H1 (cell line): ENCODE measurements around the gene FAR1. TPM values are rescaled to one million over a fixed set of nuclear protein-coding genes. Genes with fewer than 3 reads are reported as not detected.

Experiments
- BACH1 ChIP-seq: IDR thresholded peaks from 2 replicates; pipeline ENCODE4 v1.6.1; 2012; ENCODE audit warnings: low read length, improper control_type of control experiment
- CHD2 ChIP-seq: IDR thresholded peaks from 2 replicates; pipeline ENCODE4 v1.6.1; 2012; ENCODE audit warnings: low read length, improper control_type of control experiment
- CHD7 ChIP-seq: fragments of 300-600 bp; sonication (generic); IDR thresholded peaks from 2 replicates; pipeline ENCODE4 v1.7.1; 2012; ENCODE audit warnings: low read length, moderate library complexity, mild to moderate bottlenecking, inconsistent platforms; ENCODE audit not compliant: insufficient replicate concordance
- PHF8 ChIP-seq: fragments of 200-600 bp; sonication (generic); conservative IDR thresholded peaks from 2 replicates; pipeline ENCODE4 v1.7.1; 2012; ENCODE audit warnings: low read depth, mild to moderate bottlenecking, inconsistent platforms, low read length, moderate library complexity
- SIN3A ChIP-seq, 2 experiments: IDR thresholded peaks in 1 of 2; conservative IDR thresholded peaks in 1 of 2; 2 replicates each; pipeline ENCODE4 v1.6.1; 2011 to 2012; ENCODE audit warnings: low read length in 2 of 2, improper control_type of control experiment in 1 of 2, low read depth in 1 of 2, mild to moderate bottlenecking in 1 of 2
- TEAD4 ChIP-seq: IDR thresholded peaks from 2 replicates; pipeline ENCODE4 v1.6.1; 2012; ENCODE audit warnings: low read depth, low read length, inconsistent platforms, mixed read lengths
- YY1 ChIP-seq: IDR thresholded peaks from 2 replicates; pipeline ENCODE4 v1.6.1; 2011; ENCODE audit warnings: low read depth, mild to moderate bottlenecking, low read length
- polyA plus RNA-seq, 7 experiments: library from polyadenylated mRNA; depleted of rRNA in 3 of 7; stranded (reverse) in 5 of 7; unstranded in 2 of 7; fragments of >200 nt in 5 of 7; fragments of 200-250 nt in 2 of 7; gene quantifications; 1 replicate in 5 of 7; 2 replicates in 1 of 7; 4 replicates in 1 of 7; pipeline versions ENCODE4 v1.2.1 to v1.2.3, GENCODE V29; 2011 to 2013; ENCODE audit warnings: missing spikeins in 2 of 7, mixed read lengths in 2 of 7
- total RNA-seq: library from RNA; stranded (reverse); fragmentation: NEBNext Ultra II Directional; extraction: Animal tissue kit (Norgen Biotek cat#: 25700); gene quantifications from 2 replicates; pipeline ENCODE4 v1.2.1, GENCODE V29; 2021

The FAR1 gene
- total and polyA plus RNA-seq, 2 of the 8 experiments (the other 6 are each of a cell fraction or from before 2014, with no cell fraction given) = 29.7 to 68.5 TPM

GRCh38 chr11:13668102-13668956, at the start of gene FAR1 (continued):
- no peak for TF ChIP-seq CHD7
- peak; percentile 59; the same call in 1 of the 2 replicates for TF ChIP-seq CHD2
- TF ChIP-seq BACH1 = peak; percentile 76
- 0 out of 4 replicates have a peak, but pooled peaks of 1 of the 2 experiments have one; percentile 24 for TF ChIP-seq SIN3A (conservative IDR thresholded peaks at IDR 0.05 in 1 of 2, IDR thresholded peaks at IDR 0.05 in 1 of 2; ENCODE audit: low read depth in 1 of 2, low read length in 2 of 2)
- peak; percentile 72 for TF ChIP-seq PHF8
- TF ChIP-seq YY1 = peak; percentile 82
- no peak for TF ChIP-seq TEAD4
